ENCODE measurements around the gene NRM.
"Not testable (repeated sequence)": the region's sequence is repeated elsewhere in the genome, so short reads cannot be mapped to it uniquely, and the experiment has no call there.

Gene NRM, protein sequence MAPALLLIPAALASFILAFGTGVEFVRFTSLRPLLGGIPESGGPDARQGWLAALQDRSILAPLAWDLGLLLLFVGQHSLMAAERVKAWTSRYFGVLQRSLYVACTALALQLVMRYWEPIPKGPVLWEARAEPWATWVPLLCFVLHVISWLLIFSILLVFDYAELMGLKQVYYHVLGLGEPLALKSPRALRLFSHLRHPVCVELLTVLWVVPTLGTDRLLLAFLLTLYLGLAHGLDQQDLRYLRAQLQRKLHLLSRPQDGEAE

DNA sequence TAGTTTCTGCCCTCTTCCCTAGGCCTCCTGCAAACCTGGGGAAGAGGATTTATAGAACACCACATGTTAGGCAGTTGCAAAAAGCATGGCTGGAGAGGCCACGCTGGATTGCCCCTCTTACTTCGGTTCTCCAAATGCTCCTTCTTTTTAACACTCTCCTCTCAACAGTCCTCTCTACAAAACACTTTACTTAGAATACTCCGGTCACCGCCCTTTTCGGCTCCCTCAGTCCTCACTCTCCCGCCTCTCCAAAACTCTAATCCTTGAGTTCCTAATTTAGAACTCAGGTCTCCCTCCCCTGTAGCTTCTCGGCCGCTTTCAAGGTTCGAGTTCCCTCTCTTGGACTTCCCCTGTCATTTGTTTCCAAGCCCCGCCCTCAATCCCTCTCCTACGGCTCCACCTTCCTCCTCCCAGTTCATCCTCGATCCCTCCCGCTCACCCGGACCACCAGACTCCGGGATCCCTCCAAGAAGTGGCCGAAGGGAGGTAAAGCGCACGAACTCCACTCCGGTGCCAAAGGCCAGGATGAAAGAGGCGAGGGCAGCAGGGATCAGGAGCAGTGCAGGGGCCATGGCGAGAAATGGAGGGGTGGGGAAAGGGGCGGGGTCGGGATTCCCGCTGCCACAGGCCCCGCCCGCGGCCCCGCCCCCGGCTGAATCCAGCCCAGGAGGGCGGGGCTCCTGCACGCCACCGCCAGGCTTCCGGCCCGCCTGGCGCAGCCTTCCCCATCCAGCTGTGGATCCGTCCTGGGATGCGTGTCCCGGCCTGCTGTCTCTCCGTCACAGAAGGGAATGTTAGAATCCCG, at the start of gene NRM:
TSS of gene NRM (minus strand) at position 582 of the 805 bp plus-strand sequence. CDS start at position 572, 10 bp downstream.
- peak; percentile 58 to 93 (median 86) for DNase-seq
- intact Hi-C loops (cut with DNase I): loop anchor here (2.0 kb wide), 1 partner anchor 26 kb away; the partner anchor contains the start of gene MDC1

GRCh38 chr6:30740540-30740870, 49.7 kb upstream of the NRM start:
- DNase-seq: no peak
- intact Hi-C loops (cut with DNase I): loop anchor here (5.0 to 10.0 kb wide), 2 partner anchors 42 to 144 kb away; partner anchors contain the start of gene DDR1

DNA sequence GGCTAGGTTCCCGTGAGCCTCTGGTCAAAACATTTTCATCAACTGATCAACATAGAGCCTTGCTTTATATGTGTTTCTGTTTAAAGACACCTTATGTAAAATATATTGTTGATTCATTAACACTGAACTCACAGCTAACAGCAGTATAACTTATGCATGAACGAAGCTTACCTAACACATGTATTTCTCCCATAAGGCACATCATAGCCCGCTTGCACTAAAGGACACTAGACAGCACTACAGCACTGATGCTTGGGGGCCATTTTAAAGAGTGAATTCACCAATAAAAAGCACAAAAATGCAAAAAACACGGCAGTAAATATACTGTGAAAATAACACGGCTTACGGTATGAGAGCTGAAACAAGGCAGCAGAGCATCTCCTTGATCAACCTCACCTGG, 47.7 kb upstream of the NRM start:
- DNase-seq: no peak
- intact Hi-C loops (cut with DNase I): no loop called here

- intact Hi-C loops (cut with DNase I): no loop called here
- no peak for DNase-seq
Measured at GRCh38 chr6:30735668-30736314, 45.0 kb upstream of the NRM start.

DNA sequence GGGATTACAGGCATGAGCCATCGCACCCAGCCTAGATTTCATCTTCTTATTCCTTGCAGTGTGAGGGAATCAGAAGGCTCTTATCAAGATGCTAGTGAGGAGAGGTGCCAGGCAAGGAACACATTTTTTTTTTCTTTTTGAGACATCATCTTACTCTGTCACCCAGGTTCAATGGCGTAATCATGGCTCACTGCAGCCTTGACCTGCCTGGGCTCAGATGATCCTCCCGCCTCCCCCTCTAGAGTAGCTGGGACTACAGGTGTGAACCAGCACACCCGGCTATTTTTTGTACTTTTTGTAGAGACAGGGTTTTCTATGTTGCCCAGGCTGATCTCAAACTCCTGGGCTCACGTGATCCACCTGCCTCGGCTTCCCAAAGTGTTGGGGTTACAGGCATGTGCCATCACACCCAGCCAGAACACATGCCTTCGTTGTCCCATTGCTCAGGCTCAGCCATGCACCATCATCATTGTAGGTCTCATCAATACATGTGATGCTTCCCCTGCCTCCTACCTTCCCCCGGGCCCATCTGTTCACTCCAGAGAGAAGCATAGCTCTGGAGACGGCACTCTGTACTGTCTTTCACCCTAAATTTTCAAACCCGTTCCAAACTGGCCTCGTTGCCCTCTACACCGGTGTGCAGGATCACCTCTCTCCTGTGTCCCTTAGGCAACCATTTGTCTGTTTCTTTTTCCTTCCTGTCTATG, 41.6 kb upstream of the NRM start:
- no peak for DNase-seq
- intact Hi-C loops (cut with DNase I): no loop called here

DNA sequence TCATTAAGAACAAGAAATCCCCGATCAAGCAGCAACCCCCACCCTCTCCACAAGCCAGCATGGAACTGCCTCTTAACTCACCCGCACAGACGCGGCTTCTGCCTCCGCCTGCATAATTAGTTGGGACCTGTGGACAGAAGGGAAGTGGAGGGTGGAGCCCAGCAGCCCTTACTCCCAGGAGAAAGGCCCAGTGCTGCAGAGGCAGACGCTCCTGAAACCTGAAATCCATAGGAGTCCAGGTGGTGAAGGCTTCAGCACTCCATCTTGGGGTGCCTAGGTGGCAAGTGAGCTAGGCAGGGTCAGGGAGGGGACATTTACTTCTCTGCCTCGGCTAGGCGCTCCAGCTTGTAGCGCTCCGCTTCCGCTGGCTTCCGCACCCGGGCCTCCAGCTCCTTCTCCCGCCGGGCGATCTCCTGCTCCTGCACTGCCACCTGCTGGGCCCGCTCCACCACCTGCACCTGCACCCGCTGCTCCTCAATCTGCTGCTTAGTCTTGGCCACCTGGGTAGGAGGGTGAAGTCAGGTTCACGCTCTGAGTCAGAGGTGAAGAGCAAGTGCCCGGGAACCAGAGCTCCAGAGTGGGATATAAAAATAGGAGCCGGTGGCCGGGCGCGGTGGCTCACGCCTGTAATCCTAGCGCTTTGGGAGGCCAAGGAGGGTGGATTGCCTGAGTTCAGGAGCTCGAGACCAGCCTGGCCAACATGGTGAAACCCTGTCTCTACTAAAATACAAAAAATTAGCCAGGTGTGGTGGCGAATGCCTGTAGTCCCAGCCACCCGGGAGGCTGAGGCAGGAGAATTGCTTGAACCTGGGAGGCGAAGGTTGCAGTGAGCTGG, 40.0 kb upstream of the NRM start:
- peak; percentile 56 to 93 (median 80) for DNase-seq
- intact Hi-C loops (cut with DNase I): no loop called here

DNA sequence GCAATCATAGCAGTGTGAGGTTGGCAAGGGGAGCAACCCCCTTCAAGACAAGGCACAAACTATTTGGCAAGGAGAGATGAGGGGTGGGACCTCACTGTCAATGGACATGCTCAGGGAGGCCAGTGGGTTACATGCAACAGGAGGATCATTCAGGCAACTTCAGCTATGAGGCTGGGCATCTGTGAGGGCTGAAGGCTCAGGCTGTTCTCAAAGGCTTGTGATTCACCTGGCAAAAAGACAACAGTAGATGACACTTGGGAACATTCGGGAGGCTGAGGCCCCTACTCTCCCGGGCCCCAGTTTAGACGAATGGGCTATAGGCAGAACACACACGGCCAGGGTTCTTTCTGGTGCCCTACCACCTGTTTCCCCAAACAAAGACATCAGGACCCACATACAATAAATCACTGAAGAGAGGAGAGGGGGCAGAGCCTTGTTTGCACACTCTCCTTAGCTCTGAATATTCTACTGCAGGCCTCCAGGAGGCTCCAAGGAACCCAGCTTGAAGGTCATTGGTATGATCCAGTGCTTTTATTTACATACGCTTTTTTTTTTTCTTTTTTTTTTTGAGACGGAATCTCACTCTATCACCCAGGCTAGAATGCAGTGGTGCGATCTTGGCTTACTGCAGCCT, 37.3 kb upstream of the NRM start:
- no peak for DNase-seq
- intact Hi-C loops (cut with DNase I): no loop called here

- no peak for DNase-seq
- intact Hi-C loops (cut with DNase I): no loop called here
Measured at GRCh38 chr6:30726506-30727413, 36.0 kb upstream of the NRM start.

GRCh38 chr6:30725713-30726505, 35.1 kb upstream of the NRM start:
- no peak for DNase-seq
- intact Hi-C loops (cut with DNase I): no loop called here

GRCh38 chr6:30724906-30725667, 34.3 kb upstream of the NRM start:
- DNase-seq: peak in 2 of 42 donors; percentile 16 to 40
- intact Hi-C loops (cut with DNase I): loop anchor here (5.0 kb wide), 1 partner anchor 108 kb away; the partner anchor contains the start of genes MRPS18B and PPP1R10

DNA sequence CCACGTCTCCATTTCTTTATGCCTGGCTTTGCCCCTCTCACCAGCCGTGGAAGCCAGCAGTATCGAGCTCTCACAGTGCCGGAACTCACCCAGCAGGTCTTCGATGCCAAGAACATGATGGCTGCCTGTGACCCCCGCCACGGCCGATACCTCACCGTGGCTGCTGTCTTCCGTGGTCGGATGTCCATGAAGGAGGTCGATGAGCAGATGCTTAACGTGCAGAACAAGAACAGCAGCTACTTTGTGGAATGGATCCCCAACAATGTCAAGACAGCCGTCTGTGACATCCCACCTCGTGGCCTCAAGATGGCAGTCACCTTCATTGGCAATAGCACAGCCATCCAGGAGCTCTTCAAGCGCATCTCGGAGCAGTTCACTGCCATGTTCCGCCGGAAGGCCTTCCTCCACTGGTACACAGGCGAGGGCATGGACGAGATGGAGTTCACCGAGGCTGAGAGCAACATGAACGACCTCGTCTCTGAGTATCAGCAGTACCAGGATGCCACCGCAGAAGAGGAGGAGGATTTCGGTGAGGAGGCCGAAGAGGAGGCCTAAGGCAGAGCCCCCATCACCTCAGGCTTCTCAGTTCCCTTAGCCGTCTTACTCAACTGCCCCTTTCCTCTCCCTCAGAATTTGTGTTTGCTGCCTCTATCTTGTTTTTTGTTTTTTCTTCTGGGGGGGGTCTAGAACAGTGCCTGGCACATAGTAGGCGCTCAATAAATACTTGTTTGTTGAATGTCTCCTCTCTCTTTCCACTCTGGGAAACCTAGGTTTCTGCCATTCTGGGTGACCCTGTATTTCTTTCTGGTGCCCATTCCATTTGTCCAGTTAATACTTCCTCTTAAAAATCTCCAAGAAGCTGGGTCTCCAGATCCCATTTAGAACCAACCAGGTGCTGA, 33.3 kb upstream of the NRM start:
- intact Hi-C loops (cut with DNase I): loop anchor here (5.0 kb wide), 1 partner anchor 107 kb away; the partner anchor contains the start of genes MRPS18B and PPP1R10
- DNase-seq: not testable (repeated sequence)

DNA sequence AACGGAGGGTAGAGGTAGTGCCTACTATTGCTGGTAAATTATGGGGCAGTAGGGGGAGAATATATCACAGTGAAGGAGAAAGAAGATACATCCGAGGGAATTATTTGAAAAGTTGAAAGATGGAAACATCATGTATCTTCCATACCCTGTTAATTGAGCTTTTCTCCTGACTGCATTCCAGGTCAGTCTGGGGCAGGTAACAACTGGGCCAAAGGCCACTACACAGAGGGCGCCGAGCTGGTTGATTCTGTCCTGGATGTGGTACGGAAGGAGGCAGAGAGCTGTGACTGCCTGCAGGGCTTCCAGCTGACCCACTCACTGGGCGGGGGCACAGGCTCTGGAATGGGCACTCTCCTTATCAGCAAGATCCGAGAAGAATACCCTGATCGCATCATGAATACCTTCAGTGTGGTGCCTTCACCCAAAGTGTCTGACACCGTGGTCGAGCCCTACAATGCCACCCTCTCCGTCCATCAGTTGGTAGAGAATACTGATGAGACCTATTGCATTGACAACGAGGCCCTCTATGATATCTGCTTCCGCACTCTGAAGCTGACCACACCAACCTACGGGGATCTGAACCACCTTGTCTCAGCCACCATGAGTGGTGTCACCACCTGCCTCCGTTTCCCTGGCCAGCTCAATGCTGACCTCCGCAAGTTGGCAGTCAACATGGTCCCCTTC, 32.5 kb upstream of the NRM start:
- peak in 1 of 42 donors; percentile 41 for DNase-seq
- intact Hi-C loops (cut with DNase I): loop anchor here (5.0 kb wide), 1 partner anchor 106 kb away; the partner anchor contains the start of genes MRPS18B and PPP1R10

GRCh38 chr6:30722280-30723112, 31.7 kb upstream of the NRM start:
- peak; percentile 43 to 95 (median 86) for DNase-seq
- intact Hi-C loops (cut with DNase I): loop anchor here (1.0 to 5.0 kb wide), 2 partner anchors 43 to 105 kb away; partner anchors contain the start of genes MRPS18B and PPP1R10

Data from head of caudate nucleus (tissue), 42 donors.